Pancreas (tissue), 10 donors: Measurements from ENCODE around the gene TSPAN15. TPM values are rescaled to one million over a fixed set of nuclear protein-coding genes. Genes with fewer than 3 reads are reported as not detected.

Source experiments
- ATAC-seq, 4 donors: fragments of 200-7000 bp; cut with Tn5 transposase; one replicate each; pipeline versions ENCODE4 v1.8.0 to v1.9.1; 2020; ENCODE audit warnings: mild to moderate bottlenecking in 4 of 4, moderate library complexity in 4 of 4
- DNase-seq, 6 donors: peaks; one replicate each; pipeline ENCODE4 v3.0.0-alpha.2; 2020
- FAIRE-seq: peaks from 2 replicates; lab custom pipeline; 2012; peaks lifted over from hg19 to GRCh38; lab: Jason Lieb, UNC
- H3K27ac ChIP-seq, 4 donors: fragments of 200-600 bp; sonication (generic); 1 replicate in 3 of 4; 2 replicates in 1 of 4; pipeline versions ENCODE4 v1.5.0 to v1.8.0; 2020
- H3K27me3 ChIP-seq, 4 donors: fragments of 200-600 bp; one replicate each; pipeline ENCODE4 v1.8.0; 2021
- H3K36me3 ChIP-seq, 3 donors: fragments of 200-600 bp; sonication (generic) in 1 of 3; one replicate each; pipeline versions ENCODE4 v1.5.0 to v1.8.0; 2020 to 2021
- H3K4me1 ChIP-seq, 3 donors: fragments of 200-600 bp; one replicate each; pipeline ENCODE4 v1.8.0; 2021
- H3K4me3 ChIP-seq, 4 donors: fragments of 200-600 bp; sonication (generic) in 2 of 4; one replicate each; pipeline versions ENCODE4 v1.5.0 to v1.8.0; 2020 to 2021
- H3K9me3 ChIP-seq, 4 donors: fragments of 200-600 bp; one replicate each; pipeline ENCODE4 v1.8.0; 2021
- CTCF ChIP-seq, 4 donors: fragments of 200-600 bp; sonication (generic) in 3 of 4; IDR thresholded peaks; one replicate each; pipeline versions ENCODE4 v1.5.0 to v1.8.0; 2021; ENCODE audit warnings: antibody characterized with exemption in 4 of 4
- WGBS, 2 donors: extraction: QIAGEN DNeasy Blood & Tissue Kit; methylation state at CpG; one replicate each; pipeline ENCODE4 v1.1.7; 2013; 5-methylcytosine and 5-hydroxymethylcytosine counted together
- intact Hi-C, 3 donors: fragments of 100-400 bp; cut with DNase I; formaldehyde crosslinking; loops; one replicate each; pipeline versions ENCODE4 v1.11.1 to v1.14.2; 2022
- polyA plus RNA-seq, 2 donors: library from polyadenylated mRNA; stranded (reverse); fragments of 200-250 nt; gene quantifications; one replicate each; pipeline ENCODE4 v1.2.3, GENCODE V29; 2013
- total RNA-seq, 6 donors: library from RNA; stranded (reverse); fragmentation: NEBNext Ultra II Directional in 4 of 6; extraction: Animal tissue kit (Norgen Biotek cat#: 25700) in 4 of 6; gene quantifications; one replicate each; pipeline versions ENCODE4 v1.2.1 to v1.2.4, GENCODE V29; 2021 to 2023
- donor health status: healthy with polysubstance abuse.
- donor health status: DM: no; HTN: no; CAD: no; lungs with moderate emphysema.
- donor health status: DM: no; HTN: no; CAD: no.
- donor health status: control.
- donor health status: control.
- donor health status: Bipolar disorder and iron deficiency.
- donor health status: DM: yes; HTN: yes; CAD: no.
- donor health status: DM: no; HTN: no; CAD: no.
- donor health status: DM: no; HTN: no; CAD: no.
- donor health status: DM: yes; HTN: yes; CAD: no.

The TSPAN15 gene
- total and polyA plus RNA-seq, 8 donors: 10.9 to 49.2 (median 17.6) TPM

- H3K9me3 ChIP-seq: no peaks in the 10 kb centered on the region
- no peak overlapping the region for H3K4me3 ChIP-seq
- WGBS, 2 donors: 41 to 45% methylated on average over 2 of the region's 2 CpGs
- H3K36me3 ChIP-seq: no peaks in the 10 kb centered on the region
- ATAC-seq (no peak), FAIRE-seq (no peak), DNase-seq (no peak)
- no peak for TF ChIP-seq CTCF (IDR thresholded peaks at IDR 0.05)
- H3K4me1 ChIP-seq: no peaks in the 10 kb centered on the region
- H3K27ac ChIP-seq: no peak overlapping the region
- H3K27me3 ChIP-seq: no peaks in the 10 kb centered on the region
- intact Hi-C loops: loop anchor here in 2 of 3 donors (10.0 kb wide), 1 partner anchor 202 kb away; no protein-coding TSS in a partner anchor
Measured at GRCh38 chr10:69512901-69513300, 61.6 kb downstream of the TSPAN15 start.

- no peak for FAIRE-seq
- no peak for ATAC-seq
- H3K4me1 ChIP-seq: no peaks in the 10 kb centered on the region
- no peaks in the 10 kb centered on the region for H3K36me3 ChIP-seq
- no peaks in the 10 kb centered on the region for H3K9me3 ChIP-seq
- H3K27ac ChIP-seq: no peak overlapping the region
- 87 to 92% methylated on average over 4 of the region's 4 CpGs for WGBS, 2 donors
- no peak for TF ChIP-seq CTCF (IDR thresholded peaks at IDR 0.05)
- intact Hi-C loops: loop anchor here in 2 of 3 donors (2.0 to 10.0 kb wide), 2 partner anchors 127 to 201 kb away; no protein-coding TSS in a partner anchor
- H3K27me3 ChIP-seq: no peaks in the 10 kb centered on the region
- DNase-seq: no peak
- H3K4me3 ChIP-seq: no peak overlapping the region
Measured at GRCh38 chr10:69513617-69514016, 62.4 kb downstream of the TSPAN15 start.

- TF ChIP-seq CTCF (IDR thresholded peaks at IDR 0.05): peak; percentile 46 to 82 (median 70)
- H3K36me3 ChIP-seq: no peaks in the 10 kb centered on the region
- no peaks in the 10 kb centered on the region for H3K4me1 ChIP-seq
- no peaks in the 10 kb centered on the region for H3K9me3 ChIP-seq
- ATAC-seq (peak; percentile 90 to 98 (median 96)), FAIRE-seq (no peak), DNase-seq (peak; percentile 52 to 88 (median 78))
- no peak overlapping the region for H3K27ac ChIP-seq
- no peak overlapping the region for H3K4me3 ChIP-seq
- intact Hi-C loops: loop anchor here in 2 of 3 donors (2.0 to 10.0 kb wide), 2 partner anchors 125 to 199 kb away; no protein-coding TSS in a partner anchor
- H3K27me3 ChIP-seq: no peaks in the 10 kb centered on the region
- WGBS, 2 donors: 16 to 25% methylated on average over 11 of the region's 11 CpGs
Measured at GRCh38 chr10:69515699-69516259, 64.5 kb downstream of the TSPAN15 start.

DNA sequence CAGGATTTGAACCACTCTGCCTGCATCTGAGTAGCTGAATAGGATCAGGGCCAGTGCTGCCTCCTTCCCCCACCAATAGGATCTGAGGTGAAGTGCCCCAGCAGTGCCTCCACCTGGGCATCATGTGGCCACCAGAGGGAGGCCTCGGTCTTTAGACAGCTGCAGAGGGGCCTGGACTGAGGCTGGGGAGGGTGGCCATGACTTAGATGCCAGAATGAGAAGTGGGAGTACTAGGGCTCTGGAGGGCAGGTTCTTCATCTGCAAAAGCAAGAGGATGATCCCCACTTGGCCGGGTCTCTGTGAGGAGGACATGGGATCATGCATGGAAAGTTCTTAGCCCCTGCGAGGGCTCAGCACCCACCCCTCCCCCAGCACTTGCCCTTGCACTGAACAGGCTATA, 65.1 kb downstream of the TSPAN15 start:
- FAIRE-seq (no peak), DNase-seq (no peak), ATAC-seq (peak in 3 of 4 donors; percentile 29 to 46 (median 36))
- H3K4me3 ChIP-seq: no peak overlapping the region
- TF ChIP-seq CTCF (IDR thresholded peaks at IDR 0.05): no peak
- H3K36me3 ChIP-seq: no peaks in the 10 kb centered on the region
- no peaks in the 10 kb centered on the region for H3K9me3 ChIP-seq
- no peak overlapping the region for H3K27ac ChIP-seq
- H3K27me3 ChIP-seq: no peaks in the 10 kb centered on the region
- intact Hi-C loops: loop anchor here in 2 of 3 donors (10.0 kb wide), 1 partner anchor 198 kb away; no protein-coding TSS in a partner anchor
- no peaks in the 10 kb centered on the region for H3K4me1 ChIP-seq
- WGBS, 2 donors: 32 to 39% methylated on average over 3 of the region's 3 CpGs

- no peak overlapping the region for H3K4me3 ChIP-seq
- no peaks in the 10 kb centered on the region for H3K9me3 ChIP-seq
- H3K36me3 ChIP-seq: no peaks in the 10 kb centered on the region
- no peak for TF ChIP-seq CTCF (IDR thresholded peaks at IDR 0.05)
- WGBS, 2 donors: 83 to 85% methylated on average over 4 of the region's 4 CpGs
- intact Hi-C loops: loop anchor here in 2 of 3 donors (10.0 kb wide), 1 partner anchor 198 kb away; no protein-coding TSS in a partner anchor
- DNase-seq (no peak), FAIRE-seq (no peak), ATAC-seq (no peak)
- H3K4me1 ChIP-seq: no peaks in the 10 kb centered on the region
- H3K27me3 ChIP-seq: no peaks in the 10 kb centered on the region
- H3K27ac ChIP-seq: no peak overlapping the region
Measured at GRCh38 chr10:69516796-69517195, 65.5 kb downstream of the TSPAN15 start.
